ENCODE measurements around the gene STAG3. TPM values are rescaled to one million over a fixed set of nuclear protein-coding genes. Genes with fewer than 3 reads are reported as not detected.

The STAG3 gene
- total and polyA plus RNA-seq, 2 of the 4 experiments (the other 2 are of a cell fraction): 0.36 to 0.65 TPM

DNA sequence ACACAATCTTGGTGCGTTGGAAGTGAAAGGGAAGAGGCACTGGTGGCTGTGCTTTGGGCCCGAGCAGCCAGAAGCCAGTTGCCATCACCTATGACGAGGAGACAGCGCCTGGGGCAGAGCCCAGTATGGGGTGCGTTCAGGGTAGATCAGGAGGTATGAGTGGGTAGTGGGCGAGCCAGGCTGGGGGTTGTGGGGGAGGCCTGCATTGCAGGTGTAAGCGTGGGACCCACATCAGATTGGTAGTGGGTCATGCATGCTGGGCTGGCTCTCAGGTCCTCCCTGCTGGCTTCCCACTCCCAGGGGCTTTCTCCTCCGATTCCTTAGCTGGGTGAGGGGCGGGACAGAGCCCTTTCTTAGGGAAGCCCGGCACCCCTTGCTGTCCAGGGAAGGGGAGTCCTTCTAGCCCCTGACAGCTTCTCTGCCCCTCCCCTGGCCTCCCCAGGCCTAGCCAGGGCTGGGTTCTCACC lies 41.6 kb downstream of the STAG3 start:
- intact Hi-C loops (cut with micrococcal nuclease): no loop called here
- in situ Hi-C loops (cut with MboI; ENCODE audit: low sequenced_read_pairs): no loop called here
- BruUV-seq (replicated peaks): no TSS peak

More for the DNA sequence above, 41.6 kb downstream of the STAG3 start:
- Histone ChIP-seq H3K4me3 (ENCODE audit: insufficient read depth, low read depth, low read length) (no peak overlapping the region), H3K79me1 (ENCODE audit: low read depth in 1 of 2, low read length in 2 of 2) (no peaks in the 10 kb centered on the region), H3K27me3 (ENCODE audit: control insufficient read depth, insufficient read depth, low read length) (no peaks in the 10 kb centered on the region), H4K91ac (ENCODE audit: insufficient read depth, low read depth, low read length) (no peak overlapping the region), H3K18ac (ENCODE audit: low read depth, low read length) (no peak overlapping the region), H2BK5ac (ENCODE audit: low read depth, low read length, poor library complexity, severe bottlenecking) (no peak overlapping the region), H4K20me1 (ENCODE audit: insufficient read depth, low read length) (no peaks in the 10 kb centered on the region), H3K36me3 (ENCODE audit: control insufficient read depth, insufficient read depth, low read length) (peaks cover 16% of the 10 kb centered on the region; the same call in 1 of the 2 replicates), H2AFZ (replicated peaks; ENCODE audit: low read length, poor library complexity) (no peak overlapping the region), H2AK9ac (replicated peaks; ENCODE audit: low read depth, low read length, poor library complexity) (no peak overlapping the region), H2BK15ac (ENCODE audit: low read depth, low read length) (no peak overlapping the region), H3K4me2 (ENCODE audit: low read depth, low read length) (no peak overlapping the region), H2BK20ac (ENCODE audit: low read depth, low read length) (no peak overlapping the region), H3K9ac (ENCODE audit: low read depth, low read length) (no peak overlapping the region), H2BK120ac (ENCODE audit: low read depth, low read length) (no peak overlapping the region), H3K27ac (ENCODE audit: insufficient read depth, low read length) (no peak overlapping the region), H3K9me1 (ENCODE audit: insufficient read depth, low read length) (no peaks in the 10 kb centered on the region), H3K9me3 (ENCODE audit: control insufficient read depth, insufficient read depth, low read length) (no peaks in the 10 kb centered on the region), H3K14ac (replicated peaks; ENCODE audit: low read depth, low read length) (no peak overlapping the region), H3K23ac (ENCODE audit: low read depth, low read length) (no peak overlapping the region), H4K5ac (ENCODE audit: low read depth, low read length) (no peak overlapping the region), H3K56ac (ENCODE audit: extremely low read depth, insufficient read depth, low read length) (no peak overlapping the region), H4K8ac (ENCODE audit: low read depth in 2 of 2, low read length in 2 of 2) (no peak overlapping the region), H2AK5ac (ENCODE audit: low read depth, low read length) (no peak overlapping the region), H3K4ac (ENCODE audit: low read depth, low read length) (no peak overlapping the region), H3K4me1 (ENCODE audit: control insufficient read depth, insufficient read depth, low read length) (no peaks in the 10 kb centered on the region)
- ATAC-seq (ENCODE audit: low read depth) (no peak), DNase-seq (no peak)
- 86% methylated on average over 7 of the region's 10 CpGs; no CpG with 5 or more reads in 1 of the 2 experiments for WGBS, 2 experiments (ENCODE audit: extremely low coverage in 2 of 2, insufficient read length in 1 of 2)
- CTCF ChIA-PET: interaction anchor here (1.0 kb wide), 1 partner anchor 86 kb away, joined by 3 read pairs; no protein-coding TSS in a partner anchor
- dilution Hi-C loops (cut with HindIII; ENCODE audit: low sequenced_read_pairs, unreplicated experiment): no loop called here
- POLR2A ChIA-PET (ENCODE audit: unreplicated experiment): no interaction called here
- TF ChIP-seq RAD21 (IDR thresholded peaks at IDR 0.05; ENCODE audit: low read length) (no peak), RFX5 (IDR thresholded peaks at IDR 0.05; ENCODE audit: low read depth, low read length) (no peak), MXI1 (IDR thresholded peaks at IDR 0.05; ENCODE audit: borderline replicate concordance, low read depth, low read length) (no peak), MAFK (IDR thresholded peaks at IDR 0.05; ENCODE audit: low read depth, low read length) (no peak), NFE2L2 (IDR thresholded peaks at IDR 0.05; ENCODE audit: low read depth, low read length) (no peak), CHD1 (IDR thresholded peaks at IDR 0.05; ENCODE audit: low read depth, low read length) (no peak), SMC3 (IDR thresholded peaks at IDR 0.05; ENCODE audit: low read depth, low read length) (no peak), BHLHE40 (IDR thresholded peaks at IDR 0.05; ENCODE audit: low read depth, low read length) (no peak), CEBPB (IDR thresholded peaks at IDR 0.05; ENCODE audit: low read depth, low read length) (no peak), FOS (IDR thresholded peaks at IDR 0.05; ENCODE audit: low read depth, low read length) (no peak), MAZ (IDR thresholded peaks at IDR 0.05; ENCODE audit: borderline replicate concordance, low read depth, low read length) (no peak)
- TF ChIP-seq, protein P1, sequence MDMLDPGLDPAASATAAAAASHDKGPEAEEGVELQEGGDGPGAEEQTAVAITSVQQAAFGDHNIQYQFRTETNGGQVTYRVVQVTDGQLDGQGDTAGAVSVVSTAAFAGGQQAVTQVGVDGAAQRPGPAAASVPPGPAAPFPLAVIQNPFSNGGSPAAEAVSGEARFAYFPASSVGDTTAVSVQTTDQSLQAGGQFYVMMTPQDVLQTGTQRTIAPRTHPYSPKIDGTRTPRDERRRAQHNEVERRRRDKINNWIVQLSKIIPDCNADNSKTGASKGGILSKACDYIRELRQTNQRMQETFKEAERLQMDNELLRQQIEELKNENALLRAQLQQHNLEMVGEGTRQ (IDR thresholded peaks at IDR 0.05; ENCODE audit: low read depth, low read length): no peak
- TF ChIP-seq, protein P2, sequence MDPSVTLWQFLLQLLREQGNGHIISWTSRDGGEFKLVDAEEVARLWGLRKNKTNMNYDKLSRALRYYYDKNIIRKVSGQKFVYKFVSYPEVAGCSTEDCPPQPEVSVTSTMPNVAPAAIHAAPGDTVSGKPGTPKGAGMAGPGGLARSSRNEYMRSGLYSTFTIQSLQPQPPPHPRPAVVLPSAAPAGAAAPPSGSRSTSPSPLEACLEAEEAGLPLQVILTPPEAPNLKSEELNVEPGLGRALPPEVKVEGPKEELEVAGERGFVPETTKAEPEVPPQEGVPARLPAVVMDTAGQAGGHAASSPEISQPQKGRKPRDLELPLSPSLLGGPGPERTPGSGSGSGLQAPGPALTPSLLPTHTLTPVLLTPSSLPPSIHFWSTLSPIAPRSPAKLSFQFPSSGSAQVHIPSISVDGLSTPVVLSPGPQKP (IDR thresholded peaks at IDR 0.05; ENCODE audit: borderline replicate concordance, low read depth, low read length): no peak

All from IMR-90 (cell line).